Coronary artery (tissue), 2 donors: Measurements from ENCODE around the gene PLEKHA3.

ENCODE experiments used
- DNase-seq: peaks from one replicate; pipeline ENCODE4 v3.0.0-alpha.2; 2017; ENCODE audit warnings: low spot score
- H3K27ac ChIP-seq, 2 donors: fragments of 200-600 bp; sonication (generic); one replicate each; pipeline ENCODE4 v1.5.1; 2016 to 2019
- H3K4me3 ChIP-seq: fragments of 200-600 bp; sonication (generic); 2 replicates; pipeline ENCODE4 v1.5.1; 2016; ENCODE audit warnings: mild to moderate bottlenecking, moderate library complexity
- TF ChIP-seq, protein P1 (sequence below): fragments of 200-600 bp; sonication (generic); IDR thresholded peaks from one replicate; pipeline ENCODE4 v1.5.1; 2019; ENCODE audit warnings: antibody characterized with exemption

The PLEKHA3 gene

DNA sequence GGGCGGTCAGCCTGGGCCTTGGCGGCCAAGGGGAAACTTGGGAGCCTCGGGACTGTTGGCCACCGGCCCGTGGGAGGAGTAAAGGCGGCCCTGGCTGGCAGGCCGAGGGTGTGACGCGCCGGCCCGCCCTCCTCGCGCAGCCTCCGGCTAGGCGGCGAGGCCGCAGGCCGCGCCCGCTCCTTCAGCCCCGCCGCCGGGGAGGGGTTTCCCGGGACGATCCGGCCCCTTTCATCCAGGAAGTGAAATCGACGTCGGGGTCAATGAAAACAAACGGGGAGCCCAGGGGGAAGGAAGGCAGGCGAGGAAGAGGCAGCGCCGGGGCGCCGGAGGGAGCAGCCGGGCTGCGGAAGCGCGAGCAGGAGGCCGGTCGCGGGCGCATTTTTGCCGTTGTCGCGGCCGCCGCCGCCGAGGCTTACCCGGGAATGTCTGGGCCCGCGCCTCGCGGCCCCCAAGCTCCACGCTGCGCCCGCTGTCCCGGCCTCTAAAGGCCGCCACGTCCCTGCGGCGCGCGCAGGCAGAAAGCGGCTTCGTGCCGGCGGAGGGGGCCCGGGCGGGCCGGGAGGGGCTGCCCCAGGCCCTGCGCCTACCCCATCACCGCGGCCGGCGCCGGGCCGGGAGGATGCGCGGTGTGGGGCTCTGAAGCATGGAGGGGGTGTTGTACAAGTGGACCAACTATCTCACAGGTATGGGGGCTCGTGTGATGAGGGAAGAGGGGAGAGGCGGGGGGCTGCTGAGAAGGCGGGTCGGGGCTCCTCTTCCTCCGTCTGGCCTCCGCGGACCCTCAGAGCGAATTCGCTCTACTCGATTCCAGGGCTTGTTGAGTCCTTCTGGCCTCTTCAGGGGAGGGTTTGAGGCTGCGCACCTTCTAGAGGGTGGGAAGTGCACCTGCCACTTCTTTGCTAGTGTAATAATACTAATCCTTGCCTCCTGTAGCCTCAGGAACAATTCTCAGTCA is at the start of gene PLEKHA3:
Gene PLEKHA3 (plus strand): TSS at position 231 of the 955 bp plus-strand sequence. CDS start 413 bp downstream, at position 644.
- Histone ChIP-seq H3K27ac (peak within 1 kb of the TSS; percentile 90 to 95), H3K4me3 (peak within 1 kb of the TSS; percentile 96)
- DNase-seq, result peak; percentile 99
- TF ChIP-seq, protein P1, sequence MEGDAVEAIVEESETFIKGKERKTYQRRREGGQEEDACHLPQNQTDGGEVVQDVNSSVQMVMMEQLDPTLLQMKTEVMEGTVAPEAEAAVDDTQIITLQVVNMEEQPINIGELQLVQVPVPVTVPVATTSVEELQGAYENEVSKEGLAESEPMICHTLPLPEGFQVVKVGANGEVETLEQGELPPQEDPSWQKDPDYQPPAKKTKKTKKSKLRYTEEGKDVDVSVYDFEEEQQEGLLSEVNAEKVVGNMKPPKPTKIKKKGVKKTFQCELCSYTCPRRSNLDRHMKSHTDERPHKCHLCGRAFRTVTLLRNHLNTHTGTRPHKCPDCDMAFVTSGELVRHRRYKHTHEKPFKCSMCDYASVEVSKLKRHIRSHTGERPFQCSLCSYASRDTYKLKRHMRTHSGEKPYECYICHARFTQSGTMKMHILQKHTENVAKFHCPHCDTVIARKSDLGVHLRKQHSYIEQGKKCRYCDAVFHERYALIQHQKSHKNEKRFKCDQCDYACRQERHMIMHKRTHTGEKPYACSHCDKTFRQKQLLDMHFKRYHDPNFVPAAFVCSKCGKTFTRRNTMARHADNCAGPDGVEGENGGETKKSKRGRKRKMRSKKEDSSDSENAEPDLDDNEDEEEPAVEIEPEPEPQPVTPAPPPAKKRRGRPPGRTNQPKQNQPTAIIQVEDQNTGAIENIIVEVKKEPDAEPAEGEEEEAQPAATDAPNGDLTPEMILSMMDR, result no peak

GRCh38 chr2:178436662-178437061 is 43.6 kb upstream of the PLEKHA3 start:
- H3K27ac ChIP-seq, result no peak overlapping the region
- no peak overlapping the region for H3K4me3 ChIP-seq
- TF ChIP-seq, protein P1, result no peak
- no peak for DNase-seq

- TF ChIP-seq, protein P1, result no peak
- DNase-seq, result no peak
- Histone ChIP-seq H3K27ac (no peak overlapping the region), H3K4me3 (no peak overlapping the region)
Observed at GRCh38 chr2:178441426-178441825, 38.8 kb upstream of the PLEKHA3 start.

DNA sequence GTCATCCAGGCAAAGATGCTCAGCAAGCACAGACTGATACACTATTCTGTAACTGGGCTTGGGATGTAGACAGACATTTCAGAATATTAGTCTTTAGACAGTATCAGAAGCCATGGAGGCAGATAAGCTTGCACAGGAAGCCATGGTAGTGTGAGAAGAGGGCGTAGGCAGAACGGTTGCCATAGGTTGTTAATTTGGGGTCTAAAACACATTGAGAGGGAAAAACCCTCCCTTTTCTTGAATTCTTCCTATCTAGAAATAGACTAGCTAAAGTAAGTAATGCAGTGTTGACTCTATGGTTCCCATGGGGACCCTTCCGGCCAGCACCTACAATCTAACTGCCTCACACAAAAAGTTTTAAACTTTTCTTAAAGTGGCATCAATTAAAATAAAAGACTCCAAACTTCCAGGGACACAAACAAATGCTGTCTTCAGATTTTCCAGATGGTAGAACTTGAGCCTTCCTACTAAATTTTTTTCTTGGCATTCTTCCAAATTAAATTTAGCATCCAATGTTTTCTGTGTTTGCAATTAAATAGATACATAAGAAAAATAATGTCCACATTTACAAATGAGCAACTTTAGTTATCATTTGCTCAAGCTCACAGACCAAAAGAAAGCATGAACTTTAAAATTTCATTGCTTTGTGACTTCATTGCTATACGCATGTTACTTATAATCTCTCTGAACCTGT is 31.1 kb upstream of the PLEKHA3 start:
- TF ChIP-seq, protein P1, result no peak
- no peak for DNase-seq
- no peak overlapping the region for H3K27ac ChIP-seq
- peak overlapping the region; percentile 98 for H3K4me3 ChIP-seq

- DNase-seq, result no peak
- TF ChIP-seq, protein P1, result no peak
- Histone ChIP-seq H3K27ac (peak overlapping the region; percentile 97 to 100), H3K4me3 (peak overlapping the region; percentile 98)
Observed at GRCh38 chr2:178449700-178450523, 30.3 kb upstream of the PLEKHA3 start.

DNA sequence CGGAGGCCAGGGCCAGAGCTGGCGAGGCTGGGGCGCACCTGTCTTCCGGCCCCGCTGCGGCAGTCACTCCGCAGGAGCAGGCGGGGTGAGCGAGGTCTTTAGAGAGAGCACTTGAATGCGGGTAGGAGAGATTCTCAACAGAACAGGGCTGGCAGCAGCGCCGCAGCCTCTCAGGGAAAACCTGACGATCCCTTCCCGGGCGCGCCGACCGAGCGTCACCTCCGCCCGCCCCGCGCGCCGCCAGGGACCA is 29.8 kb upstream of the PLEKHA3 start:
- Histone ChIP-seq H3K27ac (peak overlapping the region; percentile 97 to 100), H3K4me3 (peak overlapping the region; percentile 98)
- no peak for DNase-seq
- TF ChIP-seq, protein P1, result no peak
